Osteoblast (primary cell): Measurements from ENCODE around the gene PPIL4. TPM values are rescaled to one million over a fixed set of nuclear protein-coding genes. Genes with fewer than 3 reads are reported as not detected.

Experiments used
- small RNA-seq: library from RNA; depleted of rRNA; stranded (forward); fragments of <200 nt; gene quantifications from one replicate; pipeline ENCODE3, GENCODE V24; 2012
- total RNA-seq: library from RNA; depleted of rRNA; stranded (reverse); fragments of >200 nt; gene quantifications from 2 replicates; pipeline ENCODE4 v1.2.3, GENCODE V29; 2012

PPIL4 gene
- total RNA-seq, 1 donor, result 33.3 TPM

Small RNA genes lying within 50 kb of the gene (small RNA-seq; reads per million reads assigned to genes)
- gene RF00410 (not detected), gene RNU7-3P (0.37 reads per million)

Other genes starting within 250 kb of the PPIL4 start
- gene TAB2, start 228.3 kb downstream of the PPIL4 start, total RNA-seq, result 28.2 and 34.8 TPM in 2 replicates
- gene SUMO4, start 145.8 kb downstream of the PPIL4 start, total RNA-seq, result 3.5 and 3.6 TPM in 2 replicates
- under 0.01 and 0.29 TPM in 2 replicates for gene ZC3H12D, start 61.0 kb downstream of the PPIL4 start, total RNA-seq
- gene GINM1, start 20.3 kb upstream of the PPIL4 start, total RNA-seq, result 75.3 and 82.8 TPM in 2 replicates
- 35.4 and 36.9 TPM in 2 replicates for gene KATNA1, start 102.7 kb upstream of the PPIL4 start, total RNA-seq
- gene LATS1, start 172.1 kb upstream of the PPIL4 start, total RNA-seq, result 25.0 and 29.2 TPM in 2 replicates
- 17.7 and 25.0 TPM in 2 replicates for gene NUP43, start 200.5 kb upstream of the PPIL4 start, total RNA-seq
- gene PCMT1, start 203.7 kb upstream of the PPIL4 start, total RNA-seq, result 91.6 and 104 TPM in 2 replicates